ENCODE data around the gene EXOC1.
"Not testable (repeated sequence)": the region's sequence is repeated elsewhere in the genome, so short reads cannot be mapped to it uniquely, and the experiment has no call there.

Gene EXOC1

GRCh38 chr4:55931833-55932232 is 78.4 kb downstream of the EXOC1 start:
- no peak for TF ChIP-seq CTCF (IDR thresholded peaks at IDR 0.05; ENCODE audit: low read depth, low read length, missing control alignments)
- no peak for DNase-seq (ENCODE audit: low read depth)

GRCh38 chr4:55932511-55932910 is 79.1 kb downstream of the EXOC1 start:
- H3K4me3 ChIP-seq (ENCODE audit: low read depth, low read length): no peak overlapping the region
- no peak for TF ChIP-seq CTCF (IDR thresholded peaks at IDR 0.05; ENCODE audit: low read depth, low read length, missing control alignments)
- no peak for DNase-seq (ENCODE audit: low read depth)

More at GRCh38 chr4:55931833-55932232, 78.4 kb downstream of the EXOC1 start:
- H3K4me3 ChIP-seq (ENCODE audit: low read depth, low read length): no peak overlapping the region

- no peak overlapping the region for H3K4me3 ChIP-seq (ENCODE audit: low read depth, low read length)
- no peak for DNase-seq (ENCODE audit: low read depth)
- TF ChIP-seq CTCF (IDR thresholded peaks at IDR 0.05; ENCODE audit: low read depth, low read length, missing control alignments): no peak
Measured at GRCh38 chr4:55933611-55934010, 80.2 kb downstream of the EXOC1 start.

GRCh38 chr4:55935907-55936306 is 82.5 kb downstream of the EXOC1 start:
- not testable (repeated sequence) for H3K4me3 ChIP-seq (ENCODE audit: low read depth, low read length); DNase-seq (ENCODE audit: low read depth)

- DNase-seq (ENCODE audit: low read depth): no peak
- TF ChIP-seq CTCF (IDR thresholded peaks at IDR 0.05; ENCODE audit: low read depth, low read length, missing control alignments): no peak
- H3K4me3 ChIP-seq (ENCODE audit: low read depth, low read length): no peak overlapping the region
Measured at GRCh38 chr4:55938481-55938880, 85.0 kb downstream of the EXOC1 start.

- no peak for DNase-seq (ENCODE audit: low read depth)
- H3K4me3 ChIP-seq (ENCODE audit: low read depth, low read length): no peak overlapping the region
- no peak for TF ChIP-seq CTCF (IDR thresholded peaks at IDR 0.05; ENCODE audit: low read depth, low read length, missing control alignments)
Measured at GRCh38 chr4:55939421-55939820, 86.0 kb downstream of the EXOC1 start.

- DNase-seq (ENCODE audit: low read depth): no peak
- no peak overlapping the region for H3K4me3 ChIP-seq (ENCODE audit: low read depth, low read length)
- no peak for TF ChIP-seq CTCF (IDR thresholded peaks at IDR 0.05; ENCODE audit: low read depth, low read length, missing control alignments)
Measured at GRCh38 chr4:55941881-55942396, 88.5 kb downstream of the EXOC1 start.
